ENCODE measurements around the gene INKA1.

The INKA1 gene

DNA sequence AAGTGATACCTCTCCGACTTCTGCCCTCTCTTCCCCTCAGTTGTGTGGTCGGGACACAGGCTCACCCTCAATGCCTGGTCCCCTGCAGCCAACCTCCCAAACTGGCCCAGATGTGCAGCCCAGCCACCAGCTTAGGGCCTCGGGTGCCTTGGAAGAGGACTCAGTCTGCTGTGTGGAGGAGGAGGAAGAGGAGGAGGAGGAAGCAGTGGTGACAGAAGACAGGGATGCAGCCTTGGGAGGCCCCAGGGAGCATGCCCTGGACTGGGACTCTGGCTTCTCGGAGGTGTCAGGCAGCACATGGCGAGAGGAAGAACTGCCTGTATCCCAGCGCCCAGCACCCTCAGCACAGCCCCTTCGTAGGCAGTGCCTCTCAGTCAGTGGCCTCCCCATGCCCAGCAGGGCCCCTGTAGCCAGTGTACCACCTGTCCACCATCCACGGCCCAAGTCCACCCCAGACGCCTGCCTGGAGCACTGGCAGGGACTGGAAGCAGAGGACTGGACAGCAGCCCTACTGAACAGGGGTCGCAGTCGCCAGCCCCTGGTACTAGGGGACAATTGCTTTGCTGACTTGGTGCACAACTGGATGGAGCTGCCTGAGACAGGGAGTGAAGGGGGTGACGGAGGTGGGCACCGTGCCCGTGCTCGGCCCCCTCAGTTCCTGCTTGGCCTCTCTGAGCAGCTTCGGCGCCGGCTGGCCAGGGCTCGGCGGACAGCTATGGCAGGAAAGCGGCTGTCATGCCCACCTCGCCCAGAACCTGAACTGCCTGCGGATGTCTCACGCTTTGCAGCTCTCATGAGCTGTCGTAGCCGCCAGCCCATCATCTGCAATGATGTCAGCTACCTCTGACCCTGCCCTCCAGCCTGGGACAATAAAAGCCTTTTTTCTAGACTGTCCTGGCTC is 1.3 kb downstream of the INKA1 start:
- no peak for DNase-seq (ENCODE audit: low read depth)
- TF ChIP-seq, protein P1, sequence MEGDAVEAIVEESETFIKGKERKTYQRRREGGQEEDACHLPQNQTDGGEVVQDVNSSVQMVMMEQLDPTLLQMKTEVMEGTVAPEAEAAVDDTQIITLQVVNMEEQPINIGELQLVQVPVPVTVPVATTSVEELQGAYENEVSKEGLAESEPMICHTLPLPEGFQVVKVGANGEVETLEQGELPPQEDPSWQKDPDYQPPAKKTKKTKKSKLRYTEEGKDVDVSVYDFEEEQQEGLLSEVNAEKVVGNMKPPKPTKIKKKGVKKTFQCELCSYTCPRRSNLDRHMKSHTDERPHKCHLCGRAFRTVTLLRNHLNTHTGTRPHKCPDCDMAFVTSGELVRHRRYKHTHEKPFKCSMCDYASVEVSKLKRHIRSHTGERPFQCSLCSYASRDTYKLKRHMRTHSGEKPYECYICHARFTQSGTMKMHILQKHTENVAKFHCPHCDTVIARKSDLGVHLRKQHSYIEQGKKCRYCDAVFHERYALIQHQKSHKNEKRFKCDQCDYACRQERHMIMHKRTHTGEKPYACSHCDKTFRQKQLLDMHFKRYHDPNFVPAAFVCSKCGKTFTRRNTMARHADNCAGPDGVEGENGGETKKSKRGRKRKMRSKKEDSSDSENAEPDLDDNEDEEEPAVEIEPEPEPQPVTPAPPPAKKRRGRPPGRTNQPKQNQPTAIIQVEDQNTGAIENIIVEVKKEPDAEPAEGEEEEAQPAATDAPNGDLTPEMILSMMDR (conservative IDR thresholded peaks at IDR 0.05; ENCODE audit: low read depth, low read length): no peak
- H3K4me3 ChIP-seq (ENCODE audit: low read depth, low read length): peak overlapping the region; percentile 84

DNA sequence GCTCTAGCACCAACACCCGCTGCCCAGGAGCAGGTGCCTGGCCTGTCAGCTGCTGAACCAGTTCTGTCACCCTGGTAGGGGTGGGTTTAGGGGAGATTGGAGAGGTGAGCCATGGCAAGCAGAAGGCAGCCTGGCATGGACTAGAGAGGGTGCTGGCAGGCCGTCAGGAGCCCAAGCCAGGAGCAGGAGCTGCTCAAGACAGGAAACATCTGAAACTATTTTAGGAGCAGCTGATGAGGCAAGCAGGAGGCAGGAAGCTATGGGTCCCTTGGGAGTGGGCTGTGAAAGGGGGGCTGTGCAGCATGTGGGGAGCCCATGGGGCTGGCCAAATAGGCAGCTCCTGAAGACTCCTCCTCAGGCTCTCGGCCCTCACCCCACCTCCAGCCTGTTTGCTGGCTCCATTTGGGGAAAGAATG is 2.3 kb downstream of the INKA1 start:
- TF ChIP-seq, protein P1 (conservative IDR thresholded peaks at IDR 0.05; ENCODE audit: low read depth, low read length): no peak
- H3K4me3 ChIP-seq (ENCODE audit: low read depth, low read length): no peak overlapping the region
- DNase-seq (ENCODE audit: low read depth): peak; percentile 91

DNA sequence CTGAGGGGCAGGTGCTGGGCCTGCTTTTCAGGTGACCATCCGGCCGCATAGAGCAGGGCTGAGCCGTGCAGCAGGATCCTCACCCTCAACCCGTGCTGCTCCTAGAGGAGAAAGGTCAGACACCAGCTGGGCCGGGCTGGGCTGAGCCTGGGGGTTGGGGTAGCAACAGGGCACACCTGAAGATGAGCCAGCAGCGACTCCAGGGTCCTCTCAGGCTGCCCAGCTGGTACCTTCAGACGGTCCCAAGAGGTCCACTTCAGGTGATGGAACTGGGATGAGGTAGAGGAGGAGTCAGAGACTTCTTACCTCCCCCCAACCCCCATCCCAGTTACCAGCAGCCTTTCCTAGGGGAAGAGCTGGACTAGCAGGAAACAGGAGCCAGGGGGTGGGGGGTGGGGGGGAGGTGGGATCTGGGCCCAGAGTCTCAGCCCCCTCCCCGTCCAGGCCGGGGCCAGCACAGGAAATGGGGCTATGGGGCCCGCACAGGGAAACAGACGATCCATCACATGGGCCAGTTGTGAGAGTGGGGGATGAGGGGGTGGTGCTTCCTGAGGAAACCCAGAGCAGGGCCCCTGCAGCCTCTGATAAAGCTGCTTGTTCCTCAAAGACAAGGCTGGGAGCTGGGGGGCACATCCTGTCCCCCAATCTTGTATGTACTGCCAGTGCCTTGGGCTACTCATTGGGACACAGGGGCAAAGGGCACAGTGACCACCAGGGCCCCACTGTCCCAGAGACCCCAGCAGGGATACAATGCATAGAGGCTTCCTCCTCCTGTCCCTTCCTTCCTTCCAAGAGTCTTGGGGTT is 3.0 kb downstream of the INKA1 start:
- TF ChIP-seq, protein P1 (conservative IDR thresholded peaks at IDR 0.05; ENCODE audit: low read depth, low read length): no peak
- DNase-seq (ENCODE audit: low read depth): peak; percentile 49
- peak overlapping the region; percentile 14 for H3K4me3 ChIP-seq (ENCODE audit: low read depth, low read length)

DNA sequence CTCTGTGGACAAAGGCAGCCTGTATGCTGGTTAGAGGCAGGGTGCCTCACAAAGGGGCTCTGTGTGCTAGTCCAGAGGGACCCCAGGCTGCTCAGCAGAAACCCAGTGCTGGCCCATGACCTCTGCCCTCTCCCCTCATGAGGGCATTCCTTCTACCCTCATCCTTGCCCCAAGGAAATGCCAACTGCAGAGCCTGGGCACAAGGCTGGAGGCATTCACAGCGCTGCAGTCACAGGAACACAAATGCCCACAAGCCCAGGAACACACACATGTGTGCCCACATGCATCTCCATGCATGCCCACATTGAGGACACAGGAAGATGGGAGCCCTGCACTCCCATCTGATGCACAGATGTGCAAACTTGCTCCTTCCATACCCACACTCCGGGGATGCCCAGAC is 3.8 kb downstream of the INKA1 start:
- H3K4me3 ChIP-seq (ENCODE audit: low read depth, low read length): no peak overlapping the region
- DNase-seq (ENCODE audit: low read depth): no peak
- TF ChIP-seq, protein P1 (conservative IDR thresholded peaks at IDR 0.05; ENCODE audit: low read depth, low read length): no peak

DNA sequence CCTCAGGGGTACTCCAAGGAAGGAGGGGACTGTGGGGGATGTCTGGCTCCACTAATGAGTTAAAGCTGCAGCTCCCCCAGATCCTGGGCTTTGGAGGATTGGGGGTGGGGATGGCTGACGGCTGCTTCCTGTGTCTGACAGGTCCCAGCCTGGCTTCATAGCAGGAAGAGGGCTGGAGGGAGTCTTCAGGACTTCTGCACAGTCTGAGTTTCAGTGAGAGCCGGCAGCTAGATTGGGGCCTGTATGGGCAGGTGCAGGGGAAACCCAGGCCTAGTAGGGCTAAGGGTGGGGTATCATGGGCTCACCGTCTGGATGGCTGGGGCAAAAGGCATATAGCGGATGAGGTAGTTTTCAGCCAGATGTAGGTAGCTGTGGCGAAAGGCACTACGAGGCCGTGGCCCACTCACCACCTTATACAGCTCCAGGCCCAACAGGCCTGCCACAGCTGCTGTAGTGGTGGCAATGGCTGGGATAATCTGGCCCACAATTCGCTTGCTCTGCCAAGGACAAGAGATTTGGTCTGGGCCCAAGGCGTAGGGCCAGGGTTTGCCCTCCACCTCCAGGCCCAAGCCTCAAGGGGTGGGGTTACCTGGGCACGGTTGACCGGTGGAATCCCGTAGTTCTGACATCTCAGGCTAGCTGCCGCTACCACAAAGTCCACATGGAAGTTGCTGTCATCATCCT is 4.5 kb downstream of the INKA1 start:
- no peak overlapping the region for H3K4me3 ChIP-seq (ENCODE audit: low read depth, low read length)
- no peak for DNase-seq (ENCODE audit: low read depth)
- TF ChIP-seq, protein P1 (conservative IDR thresholded peaks at IDR 0.05; ENCODE audit: low read depth, low read length): no peak

DNA sequence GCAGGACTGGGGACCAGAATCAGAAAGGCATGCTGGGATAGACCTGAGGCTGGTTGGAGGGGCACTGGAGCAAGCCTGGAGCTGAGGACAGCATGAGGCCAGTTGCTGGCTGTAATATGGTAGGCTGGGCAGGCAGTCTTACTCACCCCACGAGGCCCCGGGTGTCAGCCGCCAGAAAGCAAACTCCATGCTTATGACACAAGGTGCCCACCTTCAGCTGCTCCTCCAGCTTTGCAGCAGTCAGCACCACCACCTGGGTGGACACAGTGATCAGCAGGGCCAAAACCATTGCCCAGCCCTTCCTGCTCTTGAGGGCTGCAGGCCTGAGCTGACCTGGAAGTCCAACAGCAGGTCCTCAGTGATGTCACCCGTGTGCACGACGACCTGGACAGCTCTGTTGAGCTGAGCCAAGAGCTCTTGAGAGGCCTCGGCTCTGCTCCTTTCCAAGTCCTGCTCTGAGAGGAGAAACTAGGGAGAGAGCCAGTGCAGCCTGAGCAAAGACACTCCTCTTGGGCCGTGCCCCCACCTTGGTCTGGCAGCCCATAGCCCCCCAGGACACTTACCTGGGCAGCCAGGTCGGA is 9.9 kb downstream of the INKA1 start:
- H3K4me3 ChIP-seq (ENCODE audit: low read depth, low read length): peak overlapping the region; percentile 64
- TF ChIP-seq, protein P1 (conservative IDR thresholded peaks at IDR 0.05; ENCODE audit: low read depth, low read length): no peak
- DNase-seq (ENCODE audit: low read depth): no peak
